K562 (cell line): ENCODE measurements around the gene NR6A1. TPM values are rescaled to one million over a fixed set of nuclear protein-coding genes. Genes with fewer than 3 reads are reported as not detected.

Source experiments
- ATAC-seq: fragments of 200-7000 bp; cut with Tn5 transposase; 3 replicates; pipeline ENCODE4 v1.9.1; 2020; ENCODE audit warnings: moderate library complexity
- BruUV-seq: library from RNA; stranded (reverse); fragments of 400-500 nt; replicated peaks from 2 replicates; lab custom pipeline; 2021; lab: Mats Ljungman, UMichigan
- CTCF ChIA-PET: fragments of 300-600 bp; formaldehyde crosslinking; extraction: SDS; loops from one replicate; lab custom pipeline; 2021; ENCODE audit warnings: low intra/inter-chr PET ratio; lab: Yijun Ruan, JAX
- POLR2A ChIA-PET: fragments of 300-600, 350-650 bp; sonication (Branson Sonifier 250); formaldehyde crosslinking; extraction: SDS; loops from one replicate; lab custom pipeline; 2021; ENCODE audit warnings: antibody characterized with exemption, inconsistent platforms; lab: Yijun Ruan, JAX
- DNase-seq, 4 experiments: peaks; one replicate each; pipeline versions ENCODE4 v3.0.0 to v3.0.0-alpha.2; 2011 to 2018; ENCODE audit warnings: low spot score in 3 of 4, mixed read lengths in 3 of 4; ENCODE audit errors: extremely low read depth in 1 of 4
- FAIRE-seq: peaks from 2 replicates; lab custom pipeline; 2011; peaks lifted over from hg19 to GRCh38; lab: Jason Lieb, UNC
- H2AFZ ChIP-seq: 2 replicates; pipeline ENCODE4 v1.6.0; 2011; ENCODE audit warnings: low read depth, low read length, control low read depth, inconsistent platforms
- H3K27ac ChIP-seq: fragments of 200-600 bp; 3 replicates; pipeline ENCODE4 v1.8.0; 2011; ENCODE audit warnings: low read depth, mild to moderate bottlenecking, control low read depth, inconsistent platforms, low read length, moderate library complexity, mixed read lengths; ENCODE audit errors: extremely low read depth
- H3K27me3 ChIP-seq, 2 experiments: fragments of 300-600 bp in 1 of 2; 2 replicates in 1 of 2; 3 replicates in 1 of 2; pipeline versions ENCODE4 v1.6.0 to v1.8.0; 2011; ENCODE audit warnings: inconsistent platforms in 2 of 2, low read length in 2 of 2, mild to moderate bottlenecking in 1 of 2, mixed read lengths in 1 of 2, moderate library complexity in 1 of 2; ENCODE audit not compliant: control insufficient read depth in 2 of 2, insufficient read depth in 2 of 2
- H3K36me3 ChIP-seq: fragments of 300-600 bp; 3 replicates; pipeline ENCODE4 v1.8.0; 2011; ENCODE audit warnings: mild to moderate bottlenecking, low read length, inconsistent platforms; ENCODE audit not compliant: control insufficient read depth, insufficient read depth
- H3K4me1 ChIP-seq, 2 experiments: fragments of 200-600 bp in 1 of 2; replicated peaks in 1 of 2; 2 replicates in 1 of 2; 3 replicates in 1 of 2; pipeline versions ENCODE4 v1.5.1 to v1.8.0; 2011; ENCODE audit warnings: inconsistent platforms in 2 of 2, low read length in 2 of 2, mild to moderate bottlenecking in 1 of 2, mixed read lengths in 1 of 2, moderate library complexity in 1 of 2; ENCODE audit not compliant: control insufficient read depth in 2 of 2, insufficient read depth in 2 of 2
- H3K4me2 ChIP-seq: 2 replicates; pipeline ENCODE4 v1.6.1; 2011; ENCODE audit warnings: low read length, control low read depth, inconsistent platforms, mixed read lengths; ENCODE audit not compliant: insufficient read depth
- H3K4me3 ChIP-seq: fragments of 200-600 bp; sonication (generic), shearing (Covaris generic); 2 replicates; pipeline ENCODE4 v1.5.1; 2016; ENCODE audit warnings: control low read depth, inconsistent platforms
- H3K79me2 ChIP-seq: fragments of 200-600 bp; 3 replicates; pipeline ENCODE4 v1.8.0; 2011; ENCODE audit warnings: low read length, inconsistent platforms; ENCODE audit not compliant: control insufficient read depth, insufficient read depth
- H3K9ac ChIP-seq, 2 experiments: 2 replicates each; pipeline versions ENCODE4 v1.6.0 to v1.6.1; 2011; ENCODE audit warnings: low read depth in 2 of 2, low read length in 2 of 2, control low read depth in 1 of 2, inconsistent platforms in 1 of 2, mild to moderate bottlenecking in 1 of 2, mixed read lengths in 1 of 2; ENCODE audit not compliant: insufficient read depth in 1 of 2
- H3K9me1 ChIP-seq: one replicate; pipeline ENCODE4 v1.6.0; 2011; ENCODE audit warnings: inconsistent platforms, mild to moderate bottlenecking, low read length, moderate library complexity; ENCODE audit not compliant: control insufficient read depth, insufficient read depth
- H3K9me3 ChIP-seq: replicated peaks from 2 replicates; pipeline ENCODE4 v1.5.1; 2011; ENCODE audit warnings: low read depth, low read length, inconsistent platforms; ENCODE audit not compliant: control insufficient read depth, insufficient read depth
- H4K20me1 ChIP-seq: replicated peaks from 2 replicates; pipeline ENCODE4 v1.6.1; 2011; ENCODE audit warnings: low read length, inconsistent platforms, mixed read lengths; ENCODE audit not compliant: control insufficient read depth, insufficient read depth
- ADNP ChIP-seq: fragments of 200-800 bp; sonication (Bioruptor generic); IDR thresholded peaks from 2 replicates; pipeline ENCODE4 v1.6.1; 2016; ENCODE audit warnings: missing genetic modification characterization, missing compliant biosample characterization
- GTF2E2 ChIP-seq: fragments of 200-800 bp; sonication (Bioruptor generic); IDR thresholded peaks from 2 replicates; pipeline ENCODE4 v1.6.1; 2016; ENCODE audit warnings: missing genetic modification characterization, missing compliant biosample characterization
- HNRNPL ChIP-seq: fragments of 200-400 bp; formaldehyde crosslinking; IDR thresholded peaks from 2 replicates; pipeline ENCODE4 v1.6.1; 2017; ENCODE audit warnings: low read depth, mild to moderate bottlenecking, low read length
- KAT2B ChIP-seq: IDR thresholded peaks from one replicate; pipeline ENCODE4 v1.6.1; 2012; ENCODE audit warnings: low read depth, mild to moderate bottlenecking, control low read depth, inconsistent platforms, low read length, moderate library complexity
- L3MBTL2 ChIP-seq: fragments of 450-650 bp; IDR thresholded peaks from 2 replicates; pipeline ENCODE4 v1.6.1; 2016; ENCODE audit warnings: mild to moderate bottlenecking, moderate library complexity
- MAFF ChIP-seq: IDR thresholded peaks from 2 replicates; pipeline ENCODE4 v1.6.1; 2012; ENCODE audit warnings: low read length, improper control_type of control experiment
- MCM5 ChIP-seq: fragments of 450-650 bp; IDR thresholded peaks from 2 replicates; pipeline ENCODE4 v1.6.1; 2016; ENCODE audit warnings: low read depth
- NKRF ChIP-seq: fragments of 450-650 bp; IDR thresholded peaks from 2 replicates; pipeline ENCODE4 v1.6.1; 2016; ENCODE audit warnings: borderline replicate concordance
- PCBP2 ChIP-seq: fragments of 200-400 bp; formaldehyde crosslinking; IDR thresholded peaks from 2 replicates; pipeline ENCODE4 v1.6.1; 2018; ENCODE audit warnings: low read length, low read depth, mild to moderate bottlenecking, moderate library complexity; ENCODE audit not compliant: poor library complexity, severe bottlenecking
- RBFOX2 ChIP-seq: fragments of 200-400 bp; formaldehyde crosslinking; IDR thresholded peaks from 2 replicates; pipeline ENCODE4 v1.6.1; 2017; ENCODE audit warnings: low read depth, mild to moderate bottlenecking, low read length, moderate library complexity
- RHOXF2B ChIP-seq: fragments of 250-450 bp; sonication (Bioruptor Pico); conservative IDR thresholded peaks from 2 replicates; pipeline ENCODE4 v1.5.1; 2021
- TAF7 ChIP-seq: fragments of 450-650 bp; IDR thresholded peaks from 2 replicates; pipeline ENCODE4 v1.6.1; 2016; ENCODE audit warnings: missing genetic modification characterization, missing compliant biosample characterization
- WHSC1 ChIP-seq: IDR thresholded peaks from one replicate; pipeline ENCODE4 v1.6.1; 2012; ENCODE audit warnings: low read length, control low read depth, inconsistent platforms
- ZKSCAN3 ChIP-seq: fragments of 250-450 bp; sonication (Bioruptor Pico); IDR thresholded peaks from 2 replicates; pipeline ENCODE4 v1.4.0; 2020
- ZNF134 ChIP-seq: fragments of 250-450 bp; sonication (Bioruptor Pico); conservative IDR thresholded peaks from 2 replicates; pipeline ENCODE4 v1.4.0; 2020
- ZNF175 ChIP-seq: fragments of 200-800 bp; sonication (Bioruptor generic); IDR thresholded peaks from 2 replicates; pipeline ENCODE4 v1.6.1; 2016; ENCODE audit warnings: low read depth, mild to moderate bottlenecking, missing genetic modification characterization, missing compliant biosample characterization
- ZNF57 ChIP-seq: fragments of 450-650 bp; formaldehyde crosslinking; IDR thresholded peaks from 2 replicates; pipeline ENCODE4 v1.4.0; 2020; ENCODE audit warnings: mild to moderate bottlenecking, moderate library complexity
- ZNF707 ChIP-seq: fragments of 250-450 bp; sonication (Bioruptor Pico); conservative IDR thresholded peaks from 2 replicates; pipeline ENCODE4 v1.8.0; 2022; ENCODE audit warnings: inconsistent platforms, mild to moderate bottlenecking, moderate library complexity
- ZNF75A ChIP-seq: fragments of 450-650 bp; formaldehyde crosslinking; IDR thresholded peaks from 2 replicates; pipeline ENCODE4 v1.4.0; 2020; ENCODE audit warnings: mild to moderate bottlenecking
- WGBS: fragments of 100-300 bp; shearing (Covaris generic); methylation state at CpG from one replicate; pipeline ENCODE4 v1.1.6; 2016; ENCODE audit warnings: low coverage, mixed read lengths; ENCODE audit not compliant: insufficient coverage; ENCODE audit errors: missing lambda C conversion rate; 5-methylcytosine and 5-hydroxymethylcytosine counted together
- in situ Hi-C: fragments of 300-500 bp; cut with MboI; formaldehyde crosslinking; loops from 4 replicates; pipeline ENCODE4 v1.15.0; 2018; ENCODE audit warnings: inconsistent platforms, mixed read lengths
- intact Hi-C: fragments of 100-400 bp; cut with micrococcal nuclease; formaldehyde crosslinking; loops from 2 replicates; pipeline ENCODE4 v1.14.2; 2022
- polyA plus RNA-seq, 8 experiments: library from polyadenylated mRNA; depleted of rRNA in 4 of 8; stranded (reverse) in 5 of 8; unstranded in 3 of 8; fragments of >200 nt; fragmentation: Nextera tagmentation in 2 of 8; fragmentation: Illumina TruSeq in 1 of 8; extraction: Ambion mirVana in 2 of 8; extraction: Trizol in 1 of 8; gene quantifications; 2 replicates each; pipeline versions ENCODE4 v1.2.1 to v1.2.3, GENCODE V29; 2011 to 2014; ENCODE audit warnings: inconsistent platforms in 1 of 8, missing spikeins in 1 of 8
- total RNA-seq, 7 experiments: library from RNA; depleted of rRNA in 6 of 7; stranded (reverse); fragments of >200 nt in 6 of 7; fragmentation: Illumina TruSeq in 2 of 7; extraction: Trizol in 2 of 7; gene quantifications; 2 replicates each; pipeline versions ENCODE4 v1.2.1 to v1.2.3, GENCODE V29; 2011 to 2021; ENCODE audit warnings: low replicate concordance in 1 of 7

The NR6A1 gene
- total and polyA plus RNA-seq, 9 of the 15 experiments (the other 6 are each of a cell fraction or from before 2014, with no cell fraction given), result 9.7 to 55.4 (median 28.3) TPM

- TF ChIP-seq PCBP2, result no peak
- no peak for TF ChIP-seq ADNP (tag)
- TF ChIP-seq ZNF75A (CRISPR knock-in tag), result no peak
- TF ChIP-seq RHOXF2B (CRISPR knock-in tag), result no peak
Observed at GRCh38 chr9:124485201-124485600, 285.9 kb downstream of the NR6A1 start (continued).

GRCh38 chr9:124483481-124483880 lies 287.6 kb downstream of the NR6A1 start:
- 14% methylated on average over 9 of the region's 9 CpGs for WGBS
- TF ChIP-seq MCM5 (no peak), GTF2E2 (no peak), ZNF175 (CRISPR knock-in tag) (no peak), RBFOX2 (no peak), WHSC1 (no peak), MAFF (no peak), HNRNPL (no peak), ZNF57 (CRISPR knock-in tag) (no peak), L3MBTL2 (no peak), ZNF134 (CRISPR knock-in tag) (no peak), ZKSCAN3 (CRISPR knock-in tag) (no peak), TAF7 (tag) (no peak), NKRF (no peak), KAT2B (no peak), ZNF707 (CRISPR knock-in tag) (no peak)

More at GRCh38 chr9:124483481-124483880, 287.6 kb downstream of the NR6A1 start:
- ChIA-PET CTCF (no interaction called here), POLR2A (interaction anchor here (1.0 to 1.5 kb wide), 2 partner anchors 9 to 10 kb away, joined by 4 read pairs; no protein-coding TSS in a partner anchor)
- Histone ChIP-seq H3K9me1 (no peaks in the 10 kb centered on the region), H3K4me3 (no peak overlapping the region), H3K9ac (no peak overlapping the region), H3K79me2 (no peaks in the 10 kb centered on the region), H2AFZ (no peak overlapping the region), H3K27ac (no peak overlapping the region), H3K36me3 (no peaks in the 10 kb centered on the region), H3K4me1 (peaks cover 0 to 32% of the 10 kb centered on the region in 2 experiments; a peak in 3 of 5 replicates), H3K27me3 (peaks cover 33 to 77% of the 10 kb centered on the region in 2 experiments), H4K20me1 (peaks cover 13% of the 10 kb centered on the region), H3K4me2 (no peak overlapping the region), H3K9me3 (no peaks in the 10 kb centered on the region)
- BruUV-seq, result no TSS peak
- intact Hi-C loops, result loop anchor here (5.0 kb wide), 1 partner anchor 54 kb away; no protein-coding TSS in a partner anchor
- no peak for FAIRE-seq
- no peak for ATAC-seq
- in situ Hi-C loops, result no loop called here
- DNase-seq, result no peak
